ENCODE data around the gene CLDN12. TPM values are rescaled to one million over a fixed set of nuclear protein-coding genes. Genes with fewer than 3 reads are reported as not detected.

CLDN12 gene
- total and polyA plus RNA-seq, 2 donors (not counting 1 experiment from before 2014, with no cell fraction given) = 1.2 to 14.1 TPM

DNA sequence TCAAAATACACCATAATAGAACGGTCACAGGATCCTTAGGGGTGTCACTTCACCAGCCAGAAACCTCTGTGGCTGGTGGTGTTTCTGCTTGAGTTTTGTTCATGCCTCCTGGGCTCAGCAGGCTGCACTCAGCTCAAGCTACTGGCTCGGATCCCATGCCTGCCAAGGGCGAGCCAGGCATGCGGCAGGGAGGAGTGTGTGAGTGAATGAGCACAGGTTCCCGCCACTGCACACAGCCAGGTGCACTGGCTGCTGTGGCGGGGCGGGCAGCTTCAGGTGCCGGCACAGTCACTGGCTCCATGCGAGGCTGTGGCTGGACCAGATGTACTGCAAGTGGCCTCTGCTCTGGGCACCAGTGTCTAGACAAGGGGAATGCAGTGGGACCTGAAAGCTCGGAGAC lies 29.5 kb downstream of the CLDN12 start:
- Mint-ChIP-seq H3K27me3 (peaks cover 34% of the 10 kb centered on the region), H3K9me3 (ENCODE audit: insufficient read depth) (peaks cover 5% of the 10 kb centered on the region), H3K4me3 (no peak overlapping the region), H3K27ac (no peak overlapping the region), H3K4me1 (no peaks in the 10 kb centered on the region)
- no peak overlapping the region for H3K9ac ChIP-seq (ENCODE audit: low read length)
- no peak overlapping the region for H3K27ac ChIP-seq (ENCODE audit: low read length in 2 of 2)
- H3K4me1 ChIP-seq (ENCODE audit: control insufficient read depth in 2 of 2, insufficient read depth in 2 of 2, low read length in 2 of 2) = no peaks in the 10 kb centered on the region
- DNase-seq = no peak
- H3K4me3 ChIP-seq (ENCODE audit: control extremely low read depth in 1 of 5, extremely low read depth in 1 of 5, insufficient read depth in 1 of 5, low read depth in 2 of 5, low read length in 4 of 5) = no peak overlapping the region
- WGBS (ENCODE audit: insufficient coverage) = 82% methylated on average over 9 of the region's 10 CpGs
- peaks cover 0 to 19% (median 12%) of the 10 kb centered on the region in 3 donors for H3K9me3 ChIP-seq (ENCODE audit: control extremely low read depth in 1 of 3, control insufficient read depth in 2 of 3, insufficient read depth in 1 of 3, low read length in 2 of 3)
- ChIA-PET CTCF (interaction anchor here (0.9 to 1.2 kb wide), 3 partner anchors 10 to 278 kb away, joined by 3 to 5 read pairs (median 4); partner anchors contain the start of gene STEAP1), POLR2A (no interaction called here)
- no peaks in the 10 kb centered on the region for H3K79me2 ChIP-seq (ENCODE audit: control insufficient read depth, insufficient read depth, low read length)
- no peak overlapping the region for H2AFZ ChIP-seq (ENCODE audit: insufficient read depth, low read depth, low read length, poor library complexity, severe bottlenecking)
- H3K27me3 ChIP-seq (replicated peaks in 1 of 4; ENCODE audit: control extremely low read depth in 1 of 4, control insufficient read depth in 3 of 4, insufficient read depth in 4 of 4, low read length in 3 of 4) = peaks cover 0 to 3% (median 0%) of the 10 kb centered on the region in 4 experiments
- H4K20me1 ChIP-seq (ENCODE audit: control insufficient read depth, insufficient read depth, low read length, poor library complexity, severe bottlenecking) = no peaks in the 10 kb centered on the region
- intact Hi-C loops (cut with micrococcal nuclease) = no loop called here
- no peak for TF ChIP-seq EZH2 (IDR thresholded peaks at IDR 0.05; ENCODE audit: borderline replicate concordance, insufficient read depth, low read depth, low read length, poor library complexity, severe bottlenecking)
- TF ChIP-seq, protein P1, sequence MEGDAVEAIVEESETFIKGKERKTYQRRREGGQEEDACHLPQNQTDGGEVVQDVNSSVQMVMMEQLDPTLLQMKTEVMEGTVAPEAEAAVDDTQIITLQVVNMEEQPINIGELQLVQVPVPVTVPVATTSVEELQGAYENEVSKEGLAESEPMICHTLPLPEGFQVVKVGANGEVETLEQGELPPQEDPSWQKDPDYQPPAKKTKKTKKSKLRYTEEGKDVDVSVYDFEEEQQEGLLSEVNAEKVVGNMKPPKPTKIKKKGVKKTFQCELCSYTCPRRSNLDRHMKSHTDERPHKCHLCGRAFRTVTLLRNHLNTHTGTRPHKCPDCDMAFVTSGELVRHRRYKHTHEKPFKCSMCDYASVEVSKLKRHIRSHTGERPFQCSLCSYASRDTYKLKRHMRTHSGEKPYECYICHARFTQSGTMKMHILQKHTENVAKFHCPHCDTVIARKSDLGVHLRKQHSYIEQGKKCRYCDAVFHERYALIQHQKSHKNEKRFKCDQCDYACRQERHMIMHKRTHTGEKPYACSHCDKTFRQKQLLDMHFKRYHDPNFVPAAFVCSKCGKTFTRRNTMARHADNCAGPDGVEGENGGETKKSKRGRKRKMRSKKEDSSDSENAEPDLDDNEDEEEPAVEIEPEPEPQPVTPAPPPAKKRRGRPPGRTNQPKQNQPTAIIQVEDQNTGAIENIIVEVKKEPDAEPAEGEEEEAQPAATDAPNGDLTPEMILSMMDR (IDR thresholded peaks at IDR 0.05) = no peak
- H3K4me2 ChIP-seq (replicated peaks; ENCODE audit: low read depth, low read length, poor library complexity, severe bottlenecking) = no peak overlapping the region
- no peaks in the 10 kb centered on the region for H3K36me3 ChIP-seq (replicated peaks in 1 of 2; ENCODE audit: control extremely low read depth in 1 of 2, control insufficient read depth in 1 of 2, extremely low read depth in 1 of 2, insufficient read depth in 2 of 2, low read length in 1 of 2)
- no peak for ATAC-seq (ENCODE audit: low read depth)

GRCh38 chr7:90433221-90433620 lies 30.0 kb downstream of the CLDN12 start:
- Histone ChIP-seq H3K79me2 (ENCODE audit: control insufficient read depth, insufficient read depth, low read length) (no peaks in the 10 kb centered on the region), H4K20me1 (ENCODE audit: control insufficient read depth, insufficient read depth, low read length, poor library complexity, severe bottlenecking) (no peaks in the 10 kb centered on the region), H3K4me1 (ENCODE audit: control insufficient read depth in 2 of 2, insufficient read depth in 2 of 2, low read length in 2 of 2) (no peaks in the 10 kb centered on the region), H3K4me2 (replicated peaks; ENCODE audit: low read depth, low read length, poor library complexity, severe bottlenecking) (no peak overlapping the region), H3K9me3 (ENCODE audit: control extremely low read depth in 1 of 3, control insufficient read depth in 2 of 3, insufficient read depth in 1 of 3, low read length in 2 of 3) (peaks cover 0 to 19% (median 12%) of the 10 kb centered on the region in 3 donors), H3K9ac (ENCODE audit: low read length) (no peak overlapping the region), H2AFZ (ENCODE audit: insufficient read depth, low read depth, low read length, poor library complexity, severe bottlenecking) (no peak overlapping the region), H3K27ac (ENCODE audit: low read length in 2 of 2) (no peak overlapping the region), H3K36me3 (replicated peaks in 1 of 2; ENCODE audit: control extremely low read depth in 1 of 2, control insufficient read depth in 1 of 2, extremely low read depth in 1 of 2, insufficient read depth in 2 of 2, low read length in 1 of 2) (no peaks in the 10 kb centered on the region), H3K4me3 (ENCODE audit: control extremely low read depth in 1 of 5, extremely low read depth in 1 of 5, insufficient read depth in 1 of 5, low read depth in 2 of 5, low read length in 4 of 5) (no peak overlapping the region), H3K27me3 (replicated peaks in 1 of 4; ENCODE audit: control extremely low read depth in 1 of 4, control insufficient read depth in 3 of 4, insufficient read depth in 4 of 4, low read length in 3 of 4) (peaks cover 0 to 3% (median 0%) of the 10 kb centered on the region in 4 experiments)
- no peak for DNase-seq
- H3K27ac Mint-ChIP-seq = no peak overlapping the region
- ATAC-seq (ENCODE audit: low read depth) = no peak
- WGBS (ENCODE audit: insufficient coverage) = 96% methylated on average over 3 of the region's 3 CpGs
- peaks cover 5% of the 10 kb centered on the region for H3K9me3 Mint-ChIP-seq (ENCODE audit: insufficient read depth)
- TF ChIP-seq, protein P1 (IDR thresholded peaks at IDR 0.05) = no peak
- TF ChIP-seq EZH2 (IDR thresholded peaks at IDR 0.05; ENCODE audit: borderline replicate concordance, insufficient read depth, low read depth, low read length, poor library complexity, severe bottlenecking) = no peak
- ChIA-PET POLR2A (no interaction called here), CTCF (interaction anchor here (1.2 kb wide), 1 partner anchor 15 kb away, joined by 3 read pairs; no protein-coding TSS in a partner anchor)
- peaks cover 35% of the 10 kb centered on the region for H3K27me3 Mint-ChIP-seq
- intact Hi-C loops (cut with micrococcal nuclease) = no loop called here
- no peak overlapping the region for H3K4me3 Mint-ChIP-seq
- no peaks in the 10 kb centered on the region for H3K4me1 Mint-ChIP-seq
